ENCODE measurements around the gene MUC12. TPM values are rescaled to one million over a fixed set of nuclear protein-coding genes. Genes with fewer than 3 reads are reported as not detected.
"Not testable (repeated sequence)": the region's sequence is repeated elsewhere in the genome, so short reads cannot be mapped to it uniquely, and the experiment has no call there.

Gene MUC12
- total and polyA plus RNA-seq, 11 donors, result 0.02 to 0.23 (median 0.11) TPM; not detected in 7

- no peak for DNase-seq
- Histone ChIP-seq H3K27ac (no peak overlapping the region), H3K27me3 (no peaks in the 10 kb centered on the region), H3K4me3 (no peak overlapping the region), H3K9me3 (no peaks in the 10 kb centered on the region), H3K4me1 (no peaks in the 10 kb centered on the region), H3K36me3 (no peaks in the 10 kb centered on the region)
- 87 to 94% (median 90%) methylated on average over 9 of the region's 9 CpGs for WGBS, 4 donors
- ATAC-seq, result no peak
- TF ChIP-seq CTCF (IDR thresholded peaks at IDR 0.05) (no peak), POLR2A (IDR thresholded peaks at IDR 0.05) (no peak)
- intact Hi-C loops (cut with DNase I), result no loop called here
Observed at GRCh38 chr7:100991631-100992030, 22.3 kb downstream of the MUC12 start.

GRCh38 chr7:100992280-100992679, 22.9 kb downstream of the MUC12 start:
- 85 to 87% (median 86%) methylated on average over 12 of the region's 12 CpGs for WGBS, 4 donors
- H3K36me3 ChIP-seq; ATAC-seq; H3K4me3 ChIP-seq; H3K27ac ChIP-seq; H3K9me3 ChIP-seq; DNase-seq; H3K4me1 ChIP-seq; H3K27me3 ChIP-seq; intact Hi-C loops (cut with DNase I): not testable (repeated sequence)

GRCh38 chr7:100994671-100995070, 25.3 kb downstream of the MUC12 start:
- peak in 2 of 4 donors; percentile 18 to 38 for ATAC-seq
- no CpG with 5 or more reads among the region's 9 CpGs for WGBS, 4 donors

GRCh38 chr7:100998530-100998929, 29.2 kb downstream of the MUC12 start:
- H3K9me3 ChIP-seq; H3K4me3 ChIP-seq; ATAC-seq; DNase-seq; H3K27me3 ChIP-seq; intact Hi-C loops (cut with DNase I); H3K36me3 ChIP-seq; H3K27ac ChIP-seq; H3K4me1 ChIP-seq: not testable (repeated sequence)
- 76 to 92% (median 84%) methylated on average over 4 to 6 of the region's 10 CpGs for WGBS, 4 donors

More at GRCh38 chr7:100994671-100995070, 25.3 kb downstream of the MUC12 start:
- DNase-seq; H3K9me3 ChIP-seq; H3K4me3 ChIP-seq; H3K27me3 ChIP-seq; H3K36me3 ChIP-seq; H3K4me1 ChIP-seq; H3K27ac ChIP-seq; intact Hi-C loops (cut with DNase I): not testable (repeated sequence)

- intact Hi-C loops (cut with DNase I); H3K9me3 ChIP-seq; DNase-seq; H3K36me3 ChIP-seq; H3K27me3 ChIP-seq; H3K4me3 ChIP-seq; H3K27ac ChIP-seq; H3K4me1 ChIP-seq: not testable (repeated sequence)
- peak in 3 of 4 donors; percentile 37 to 58 (median 41) for ATAC-seq
- WGBS, 4 donors, result no CpG with 5 or more reads among the region's 9 CpGs
Observed at GRCh38 chr7:100999334-100999733, 30.0 kb downstream of the MUC12 start.

- H3K4me3 ChIP-seq; H3K4me1 ChIP-seq; H3K36me3 ChIP-seq; H3K9me3 ChIP-seq; intact Hi-C loops (cut with DNase I); ATAC-seq; H3K27me3 ChIP-seq; H3K27ac ChIP-seq: not testable (repeated sequence)
- peak in 1 of 5 donors; percentile 63 for DNase-seq
- 79 to 84% (median 80%) methylated on average over 8 to 10 of the region's 10 CpGs for WGBS, 4 donors
Observed at GRCh38 chr7:101000025-101000424, 30.7 kb downstream of the MUC12 start.

GRCh38 chr7:101002333-101002732, 33.0 kb downstream of the MUC12 start:
- ATAC-seq; H3K36me3 ChIP-seq; H3K4me1 ChIP-seq; H3K27me3 ChIP-seq; intact Hi-C loops (cut with DNase I); H3K27ac ChIP-seq; H3K4me3 ChIP-seq; DNase-seq; H3K9me3 ChIP-seq: not testable (repeated sequence)
- WGBS, 4 donors, result 77 to 100% (median 96%) methylated on average over 2 to 3 of the region's 8 CpGs

- H3K4me1 ChIP-seq; DNase-seq; intact Hi-C loops (cut with DNase I); ATAC-seq; H3K4me3 ChIP-seq; H3K9me3 ChIP-seq; H3K36me3 ChIP-seq; H3K27me3 ChIP-seq; H3K27ac ChIP-seq: not testable (repeated sequence)
- 62 to 66% (median 63%) methylated on average over 2 of the region's 2 CpGs for WGBS, 4 donors
Observed at GRCh38 chr7:101007361-101007760, 38.0 kb downstream of the MUC12 start.

All from heart left ventricle (tissue), 16 donors.